HL-60 (cell line): Measurements from ENCODE around the gene SLC25A25.

Source experiments
- CTCF ChIP-seq: IDR thresholded peaks from one replicate; pipeline ENCODE4 v1.5.1; 2011; ENCODE audit warnings: low read length, control low read depth, inconsistent platforms; ENCODE audit not compliant: insufficient read depth
- POLR2AphosphoS5 ChIP-seq: IDR thresholded peaks from 2 replicates; pipeline ENCODE4 v1.6.1; 2012; ENCODE audit warnings: low read depth
- REST ChIP-seq: IDR thresholded peaks from 2 replicates; pipeline ENCODE4 v1.6.1; 2012; ENCODE audit warnings: low read depth; ENCODE audit not compliant: insufficient replicate concordance
- SPI1 ChIP-seq: IDR thresholded peaks from 2 replicates; pipeline ENCODE4 v1.6.1; 2012; ENCODE audit warnings: low read depth, mild to moderate bottlenecking, borderline replicate concordance

GRCh38 chr9:128107468-128108268, 39.6 kb downstream of the SLC25A25 start:
- TF ChIP-seq CTCF (no peak), SPI1 (no peak), POLR2AphosphoS5 (no peak), REST (no peak)
